ENCODE results near the gene CD55.

CD55 gene

DNA sequence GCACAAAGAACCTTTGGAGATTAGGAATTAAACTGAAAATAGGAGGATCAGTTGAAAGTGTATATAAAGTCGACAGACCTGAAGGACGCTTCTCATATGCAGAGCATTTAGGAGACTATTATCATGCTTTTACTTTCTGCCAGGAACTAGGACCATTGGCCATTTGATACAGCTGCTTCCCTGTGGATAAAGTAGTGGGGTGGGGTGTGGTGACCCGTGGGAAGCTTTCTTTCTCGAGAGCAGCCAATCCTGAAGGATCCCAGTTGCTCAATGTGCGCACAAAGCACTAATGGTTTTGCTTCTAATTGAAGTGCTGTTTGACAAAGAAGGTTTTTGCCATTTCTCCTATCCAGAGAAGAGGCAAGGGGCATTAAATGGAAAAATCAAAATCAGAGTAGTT lies 14.9 kb upstream of the CD55 start:
- no peak overlapping the region; the same call in 1 of the 2 replicates for H3K27ac ChIP-seq
- no peak for TF ChIP-seq ZFX (IDR thresholded peaks at IDR 0.05)
- no peak for TF ChIP-seq CTCF (conservative IDR thresholded peaks at IDR 0.05)

- H3K27ac ChIP-seq = no peak overlapping the region
- TF ChIP-seq CTCF (conservative IDR thresholded peaks at IDR 0.05) = no peak
- TF ChIP-seq ZFX (IDR thresholded peaks at IDR 0.05) = no peak
Measured at GRCh38 chr1:207308451-207309190, 12.9 kb upstream of the CD55 start.

- TF ChIP-seq ZFX (IDR thresholded peaks at IDR 0.05) (no peak), CTCF (conservative IDR thresholded peaks at IDR 0.05) (no peak)
- H3K27ac ChIP-seq = no peak overlapping the region
Measured at GRCh38 chr1:207309745-207310273, 11.7 kb upstream of the CD55 start.

DNA sequence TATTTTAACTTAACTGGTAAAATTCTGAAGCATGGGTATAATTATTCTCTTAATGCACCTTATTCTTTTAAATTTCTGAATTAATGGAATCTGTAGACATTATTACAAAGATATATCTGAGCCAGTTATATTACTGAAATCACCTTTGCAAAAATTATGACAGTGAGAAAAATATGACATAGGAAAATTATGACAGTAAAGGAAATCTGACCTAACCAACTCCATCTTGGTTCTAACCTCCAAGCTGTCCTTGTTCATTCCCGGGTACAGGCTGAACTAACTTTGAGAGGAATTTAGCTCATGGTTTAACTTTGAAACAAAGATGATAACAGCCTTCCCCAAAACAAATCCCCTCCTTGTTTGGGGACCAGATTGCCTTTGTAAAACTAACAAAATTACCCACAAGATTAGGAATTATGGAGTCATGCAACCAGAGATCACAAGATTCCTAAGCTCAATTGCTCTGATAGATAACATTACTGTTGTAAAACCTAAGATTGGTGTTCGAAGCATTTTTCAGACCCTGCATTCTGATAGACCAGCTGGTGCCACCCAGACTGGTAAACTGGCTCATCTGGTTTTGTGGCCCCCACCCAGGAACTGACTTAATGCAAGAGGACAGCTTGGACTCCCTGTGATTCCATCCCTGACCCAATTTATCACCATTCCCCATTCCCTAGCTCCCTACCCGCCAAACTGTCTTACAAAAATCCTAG lies 9.4 kb upstream of the CD55 start:
- TF ChIP-seq ZFX (IDR thresholded peaks at IDR 0.05) (no peak), CTCF (conservative IDR thresholded peaks at IDR 0.05) (no peak)
- H3K27ac ChIP-seq = no peak overlapping the region

DNA sequence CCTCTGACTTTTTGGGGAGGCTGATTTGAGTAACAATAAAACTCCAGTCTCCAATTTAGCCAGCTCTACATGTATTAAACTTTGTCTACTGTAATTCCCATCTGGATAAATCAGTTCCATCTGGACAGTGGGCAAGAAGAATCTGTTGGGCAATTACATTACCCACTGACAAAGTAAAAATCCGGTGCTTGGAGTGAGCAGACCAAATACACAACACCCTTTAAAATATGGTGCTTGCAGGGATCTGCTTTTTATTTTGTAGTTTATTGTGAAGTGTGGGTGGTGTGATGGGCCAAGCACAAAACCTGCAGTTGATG lies 8.9 kb upstream of the CD55 start:
- no peak for TF ChIP-seq ZFX (IDR thresholded peaks at IDR 0.05)
- TF ChIP-seq CTCF (conservative IDR thresholded peaks at IDR 0.05) = no peak
- no peak overlapping the region for H3K27ac ChIP-seq

GRCh38 chr1:207313131-207313530 lies 8.3 kb upstream of the CD55 start:
- no peak overlapping the region for H3K27ac ChIP-seq
- no peak for TF ChIP-seq ZFX (IDR thresholded peaks at IDR 0.05)

- no peak for TF ChIP-seq ZFX (IDR thresholded peaks at IDR 0.05)
- TF ChIP-seq CTCF (conservative IDR thresholded peaks at IDR 0.05) = no peak
- no peak overlapping the region for H3K27ac ChIP-seq
Measured at GRCh38 chr1:207314816-207315215, 6.7 kb upstream of the CD55 start.

All from C4-2B (cell line).